NCI-H1048 (cell line): ENCODE results near the gene L3MBTL4.
"Not testable (repeated sequence)": the region's sequence is repeated elsewhere in the genome, so short reads cannot be mapped to it uniquely, and the experiment has no call there.

Experiments used
- DNase-seq: peaks from one replicate; lab custom pipeline; 2025; lab: John Stamatoyannopoulos, UW

Gene L3MBTL4

GRCh38 chr18:6406075-6406909 is 8.4 kb downstream of the L3MBTL4 start:
- no peak for DNase-seq

GRCh38 chr18:6405237-6406074 is 9.3 kb downstream of the L3MBTL4 start:
- no peak for DNase-seq

- DNase-seq, result no peak
These were observed 9.9 kb downstream of the L3MBTL4 start for GRCh38 chr18:6404834-6405233.

GRCh38 chr18:6401687-6402086 is 13.0 kb downstream of the L3MBTL4 start:
- DNase-seq, result no peak

- no peak for DNase-seq
These were observed 14.9 kb downstream of the L3MBTL4 start for GRCh38 chr18:6399776-6400175.

GRCh38 chr18:6397931-6398566 is 16.7 kb downstream of the L3MBTL4 start:
- DNase-seq, result no peak

GRCh38 chr18:6396847-6397246 is 17.9 kb downstream of the L3MBTL4 start:
- no peak for DNase-seq

- no peak for DNase-seq
These were observed 18.4 kb downstream of the L3MBTL4 start for GRCh38 chr18:6396276-6396675.

GRCh38 chr18:6389005-6389404 is 25.7 kb downstream of the L3MBTL4 start:
- DNase-seq, result no peak

GRCh38 chr18:6382963-6383362 is 31.7 kb downstream of the L3MBTL4 start:
- DNase-seq, result no peak

GRCh38 chr18:6377473-6377872 is 37.2 kb downstream of the L3MBTL4 start:
- not testable (repeated sequence) for DNase-seq

GRCh38 chr18:6376433-6377229 is 38.1 kb downstream of the L3MBTL4 start:
- no peak for DNase-seq

GRCh38 chr18:6374935-6375529 is 39.7 kb downstream of the L3MBTL4 start:
- no peak for DNase-seq

- no peak for DNase-seq
These were observed 40.4 kb downstream of the L3MBTL4 start for GRCh38 chr18:6374340-6374739.

GRCh38 chr18:6373187-6373586 is 41.5 kb downstream of the L3MBTL4 start:
- DNase-seq, result no peak

- DNase-seq, result peak; percentile 32
These were observed 43.6 kb downstream of the L3MBTL4 start for GRCh38 chr18:6370886-6371635.

GRCh38 chr18:6370410-6370809 is 44.3 kb downstream of the L3MBTL4 start:
- no peak for DNase-seq

- no peak for DNase-seq
These were observed 46.7 kb downstream of the L3MBTL4 start for GRCh38 chr18:6368017-6368416.

GRCh38 chr18:6367208-6367607 is 47.5 kb downstream of the L3MBTL4 start:
- DNase-seq, result no peak

- no peak for DNase-seq
These were observed 47.9 kb downstream of the L3MBTL4 start for GRCh38 chr18:6366776-6367175.

- no peak for DNase-seq
These were observed 49.3 kb downstream of the L3MBTL4 start for GRCh38 chr18:6365385-6365784.
